Hindlimb muscle (tissue), 1 donor: ENCODE results near the gene CYSRT1. TPM values are rescaled to one million over a fixed set of nuclear protein-coding genes. Genes with fewer than 3 reads are reported as not detected.

ENCODE experiments used
- DNase-seq: peaks from one replicate; pipeline ENCODE4 v3.0.0-alpha.2; 2013
- polyA plus RNA-seq: library from polyadenylated mRNA; unstranded; fragments of 120-200 nt; gene quantifications from one replicate; pipeline ENCODE4 v1.2.1, GENCODE V29; 2013; ENCODE audit not compliant: insufficient read length

The CYSRT1 gene
- polyA plus RNA-seq, 1 donor, result 2.5 TPM

DNA sequence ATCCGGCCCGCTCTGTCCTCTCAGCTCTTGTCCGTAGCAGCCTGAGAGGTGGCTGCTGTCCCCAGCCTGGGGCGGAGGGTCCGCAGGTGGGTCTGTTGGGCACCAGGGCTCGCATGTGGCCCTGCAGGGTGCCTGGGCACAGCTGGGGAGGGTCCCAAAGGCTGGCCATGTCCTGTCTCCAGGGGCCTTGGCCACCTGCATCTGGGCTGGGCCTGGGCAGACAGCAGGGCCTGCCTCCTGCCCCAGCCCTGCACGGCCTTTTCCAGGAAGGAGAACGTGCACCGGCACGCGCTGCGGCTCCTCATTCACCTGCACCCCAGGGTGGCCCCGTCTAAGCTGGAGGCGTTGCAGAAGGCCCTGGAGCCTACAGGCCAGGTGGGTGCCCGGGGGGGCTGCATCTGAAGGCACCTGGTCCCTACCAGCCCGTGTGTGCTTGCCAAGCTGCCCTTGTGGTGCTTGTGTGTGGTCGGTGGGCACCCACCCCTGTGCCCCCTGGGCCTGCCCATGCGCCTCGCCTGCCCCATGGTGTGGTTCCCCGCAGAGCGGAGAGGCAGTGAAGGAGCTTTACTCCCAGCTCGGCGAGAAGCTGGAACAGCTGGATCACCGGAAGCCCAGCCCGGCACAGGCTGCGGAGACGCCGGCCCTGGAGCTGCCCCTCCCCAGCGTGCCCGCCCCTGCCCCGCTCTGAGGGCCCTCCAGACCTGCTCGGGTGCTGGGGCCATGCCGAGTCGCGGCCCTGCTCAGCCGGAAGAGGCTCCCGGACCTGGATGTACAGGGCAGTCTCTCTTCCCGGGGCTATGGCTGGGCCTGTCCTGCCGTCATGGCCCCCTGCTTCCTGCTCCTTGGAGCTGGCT is 47.5 kb downstream of the CYSRT1 start:
- DNase-seq, result no peak

DNA sequence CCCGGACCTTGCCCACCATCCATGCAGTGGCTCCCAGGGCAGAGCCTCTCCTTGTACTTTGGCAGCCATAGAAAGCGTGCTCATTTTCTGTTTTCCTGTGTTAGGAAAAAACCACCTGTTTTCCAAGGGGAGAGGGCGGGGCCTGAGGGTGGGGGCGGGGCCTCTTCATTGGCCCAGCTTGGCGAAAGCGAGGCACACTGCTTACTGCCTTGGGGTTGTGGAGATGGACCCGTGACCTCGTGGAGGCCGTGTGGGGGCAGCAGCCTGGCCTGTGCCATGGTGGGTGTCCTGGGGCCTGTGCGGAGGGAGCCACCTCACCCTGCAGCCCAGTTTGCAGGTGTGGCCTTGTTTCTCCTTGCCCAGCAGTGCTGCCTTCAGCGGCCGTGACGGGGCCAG is 48.1 kb downstream of the CYSRT1 start:
- no peak for DNase-seq

DNA sequence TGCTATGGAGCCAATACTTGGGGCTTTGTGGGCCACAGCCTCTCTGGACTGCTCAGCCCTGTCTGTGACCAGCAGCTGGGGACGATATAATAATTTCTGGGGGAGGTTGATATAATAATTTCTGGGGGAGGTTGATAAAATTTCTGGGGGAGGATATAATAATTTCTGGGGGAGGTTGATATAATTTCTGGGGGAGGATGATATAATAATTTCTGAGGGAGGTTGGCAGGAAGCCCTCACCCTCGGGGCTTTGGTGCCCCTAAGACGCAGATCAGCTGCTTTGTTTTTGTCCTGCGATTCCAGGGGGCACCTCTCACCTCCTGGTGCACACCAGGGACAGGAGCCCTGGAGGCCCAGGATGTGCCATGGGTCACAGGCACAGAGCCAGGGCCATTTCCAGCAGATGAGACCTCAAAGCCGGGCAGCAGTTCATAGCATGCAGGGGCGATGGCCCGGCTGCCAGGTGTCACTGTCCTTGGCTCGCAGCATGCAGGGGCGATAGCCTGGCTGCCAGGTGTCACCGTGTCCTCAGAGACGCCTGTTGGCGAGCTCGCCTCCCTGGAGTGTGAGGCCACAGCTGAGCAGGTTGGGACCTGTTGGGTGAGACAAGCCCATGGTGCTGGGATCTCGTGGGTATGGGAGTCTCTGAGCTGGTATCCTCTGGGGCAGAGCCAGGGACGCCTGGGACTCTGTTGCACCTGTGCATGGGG is 48.8 kb downstream of the CYSRT1 start:
- DNase-seq, result no peak

GRCh38 chr9:137275203-137275587 is 50.2 kb downstream of the CYSRT1 start:
- DNase-seq, result no peak

Other genes starting within 250 kb of the CYSRT1 start
- 24.2 TPM for gene PTGDS, start 247.7 kb upstream of the CYSRT1 start, polyA plus RNA-seq
- gene LCNL1, start 242.2 kb upstream of the CYSRT1 start, polyA plus RNA-seq, result 0.85 TPM
- gene PAXX, start 232.8 kb upstream of the CYSRT1 start, polyA plus RNA-seq, result 23.9 TPM
- 0.54 TPM for gene CLIC3, start 228.6 kb upstream of the CYSRT1 start, polyA plus RNA-seq
- gene ABCA2, start 196.9 kb upstream of the CYSRT1 start, polyA plus RNA-seq, result 18.4 TPM
- gene FUT7, start 193.1 kb upstream of the CYSRT1 start, polyA plus RNA-seq, result 0.10 TPM
- 44.1 TPM for gene NPDC1, start 179.0 kb upstream of the CYSRT1 start, polyA plus RNA-seq
- 11.0 TPM for gene ENTPD2, start 171.1 kb upstream of the CYSRT1 start, polyA plus RNA-seq
- 3.9 TPM for gene SAPCD2, start 154.6 kb upstream of the CYSRT1 start, polyA plus RNA-seq
- 2.5 TPM for gene UAP1L1, start 147.7 kb upstream of the CYSRT1 start, polyA plus RNA-seq
- gene MAN1B1, start 138.2 kb upstream of the CYSRT1 start, polyA plus RNA-seq, result 43.6 TPM
- gene DPP7, start 110.4 kb upstream of the CYSRT1 start, polyA plus RNA-seq, result 30.0 TPM
- gene GRIN1, start 86.0 kb upstream of the CYSRT1 start, polyA plus RNA-seq, result not detected
- gene LRRC26, start 55.1 kb upstream of the CYSRT1 start, polyA plus RNA-seq, result not detected
- not detected for gene TMEM210, start 53.1 kb upstream of the CYSRT1 start, polyA plus RNA-seq
- 36.3 TPM for gene ANAPC2, start 36.6 kb upstream of the CYSRT1 start, polyA plus RNA-seq
- gene SSNA1, start 36.5 kb upstream of the CYSRT1 start, polyA plus RNA-seq, result 66.5 TPM
- gene TPRN, start 24.4 kb upstream of the CYSRT1 start, polyA plus RNA-seq, result 14.0 TPM
- 36.1 TPM for gene TMEM203, start 19.5 kb upstream of the CYSRT1 start, polyA plus RNA-seq
- 10.5 TPM for gene NDOR1, start 19.5 kb upstream of the CYSRT1 start, polyA plus RNA-seq
- gene RNF208, start 2.9 kb upstream of the CYSRT1 start, polyA plus RNA-seq, result 4.2 TPM
- gene RNF224, start 2.3 kb downstream of the CYSRT1 start, polyA plus RNA-seq, result 2.1 TPM
- gene SLC34A3, start 5.7 kb downstream of the CYSRT1 start, polyA plus RNA-seq, result 1.8 TPM
- 145 TPM for gene TUBB4B, start 16.1 kb downstream of the CYSRT1 start, polyA plus RNA-seq
- gene STPG3, start 26.1 kb downstream of the CYSRT1 start, polyA plus RNA-seq, result not detected
- 53.1 TPM for gene NELFB, start 30.2 kb downstream of the CYSRT1 start, polyA plus RNA-seq
- 7.9 TPM for gene TOR4A, start 52.6 kb downstream of the CYSRT1 start, polyA plus RNA-seq
- gene NRARP, start 77.1 kb downstream of the CYSRT1 start, polyA plus RNA-seq, result 3.9 TPM
- 16.6 TPM for gene EXD3, start 198.0 kb downstream of the CYSRT1 start, polyA plus RNA-seq
- gene NOXA1, start 198.2 kb downstream of the CYSRT1 start, polyA plus RNA-seq, result 4.2 TPM
- 0.98 TPM for gene ENTPD8, start 216.2 kb downstream of the CYSRT1 start, polyA plus RNA-seq
- gene NSMF, start 234.2 kb downstream of the CYSRT1 start, polyA plus RNA-seq, result 18.1 TPM